BLaER1 treated with 17β-estradiol and CSF1 and Interleukin-3, amounts not matched to agents 10 nM and 100 nM (cell line): ENCODE data around the gene AP2A2.

ENCODE experiments used
- H3K27ac ChIP-seq, 11 experiments: shearing (Covaris generic); formaldehyde crosslinking; 2 replicates each; pipeline ENCODE4 v1.8.1; 2022
- H3K27me3 ChIP-seq, 11 experiments: shearing (Covaris generic); formaldehyde crosslinking; 2 replicates each; pipeline ENCODE4 v1.8.1; 2022
- H3K36me3 ChIP-seq, 11 experiments: shearing (Covaris generic); formaldehyde crosslinking; 2 replicates each; pipeline ENCODE4 v1.8.1; 2022
- H3K4me1 ChIP-seq, 10 experiments: shearing (Covaris generic); formaldehyde crosslinking; 2 replicates each; pipeline ENCODE4 v1.8.1; 2022
- H3K4me2 ChIP-seq, 11 experiments: shearing (Covaris generic); formaldehyde crosslinking; 2 replicates each; pipeline ENCODE4 v1.8.1; 2022
- H3K4me3 ChIP-seq, 10 experiments: shearing (Covaris generic); formaldehyde crosslinking; 2 replicates each; pipeline ENCODE4 v1.8.1; 2022
- H3K9ac ChIP-seq, 11 experiments: shearing (Covaris generic); formaldehyde crosslinking; 2 replicates each; pipeline ENCODE4 v1.8.1; 2022
- H3K9me3 ChIP-seq, 11 experiments: shearing (Covaris generic); formaldehyde crosslinking; replicated peaks in 1 of 11; 2 replicates each; pipeline ENCODE4 v1.8.1; 2022
- H4K20me1 ChIP-seq, 11 experiments: shearing (Covaris generic); formaldehyde crosslinking; 2 replicates each; pipeline ENCODE4 v1.8.1; 2022
- Cebpa-rat ChIP-seq, 11 experiments: shearing (Covaris generic); IDR thresholded peaks; 2 replicates each; pipeline ENCODE4 v1.8.1; 2022

The AP2A2 gene

DNA sequence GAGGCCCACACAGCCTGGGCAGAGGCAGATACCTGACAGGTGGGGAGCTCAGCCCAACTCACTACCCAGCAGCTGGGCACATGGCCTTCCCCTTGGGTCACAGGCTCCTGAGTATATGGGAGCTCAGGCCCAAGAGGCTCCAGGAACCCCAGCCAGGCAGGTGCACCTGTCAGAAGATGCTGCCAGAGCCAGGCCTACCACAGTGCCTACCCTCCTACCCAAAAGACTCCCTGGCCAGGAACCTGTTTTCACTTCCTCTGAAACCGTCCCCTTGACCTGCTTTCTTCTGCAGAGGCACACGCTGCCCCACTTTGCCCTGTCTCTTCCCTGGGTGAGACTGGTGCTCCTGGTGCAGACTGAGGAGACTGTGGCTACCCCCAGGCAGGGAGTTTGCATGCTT lies 18.0 kb upstream of the AP2A2 start:
- Histone ChIP-seq H3K4me1 (peaks cover 31 to 40% (median 38%) of the 10 kb centered on the region in 10 experiments), H3K27me3 (no peaks in the 10 kb centered on the region), H3K9me3 (no peaks in the 10 kb centered on the region), H3K4me3 (no peak overlapping the region), H3K9ac (peak overlapping the region in 7 of 11 experiments; percentile 29 to 96 (median 94); a peak in 6 of 22 replicates), H4K20me1 (peaks cover 0 to 75% (median 65%) of the 10 kb centered on the region in 11 experiments; a peak in 21 of 22 replicates), H3K36me3 (peaks cover 25 to 68% (median 53%) of the 10 kb centered on the region in 11 experiments), H3K4me2 (peak overlapping the region in 2 of 11 experiments; percentile 1 to 94; a peak in 1 of 22 replicates), H3K27ac (no peak overlapping the region)
- no peak for TF ChIP-seq Cebpa-rat (IDR thresholded peaks at IDR 0.05)

DNA sequence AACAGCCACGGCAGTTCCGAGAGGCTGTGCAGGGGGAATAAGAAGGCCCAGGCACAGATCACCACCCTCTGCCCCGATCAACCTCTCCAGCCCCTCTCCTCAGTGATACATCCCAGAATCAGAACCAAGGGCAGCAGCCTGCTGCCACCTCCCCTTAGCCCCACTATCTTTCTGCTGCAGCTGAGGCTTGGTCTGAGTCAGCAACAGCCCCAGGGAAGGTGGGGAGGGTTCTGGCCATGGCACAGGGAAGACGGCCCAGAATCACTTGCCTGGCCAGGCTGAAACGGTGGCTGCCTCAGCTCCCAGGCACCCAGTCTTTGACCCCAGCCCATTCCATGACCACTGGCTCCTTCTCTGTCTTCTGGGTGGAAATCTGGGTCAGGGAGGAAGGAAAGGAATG lies 17.4 kb upstream of the AP2A2 start:
- H4K20me1 ChIP-seq, result peaks cover 0 to 68% (median 58%) of the 10 kb centered on the region in 11 experiments; a peak in 20 of 22 replicates
- no peak for TF ChIP-seq Cebpa-rat (IDR thresholded peaks at IDR 0.05)
- no peaks in the 10 kb centered on the region for H3K9me3 ChIP-seq
- H3K4me2 ChIP-seq, result peak overlapping the region in 2 of 11 experiments; percentile 1 to 94; a peak in 1 of 22 replicates
- no peak overlapping the region for H3K4me3 ChIP-seq
- H3K27me3 ChIP-seq, result no peaks in the 10 kb centered on the region
- H3K36me3 ChIP-seq, result peaks cover 19 to 62% (median 47%) of the 10 kb centered on the region in 11 experiments
- H3K9ac ChIP-seq, result peak overlapping the region in 10 of 11 experiments; percentile 11 to 96 (median 94); a peak in 11 of 22 replicates
- no peak overlapping the region for H3K27ac ChIP-seq
- H3K4me1 ChIP-seq, result peaks cover 31 to 44% (median 38%) of the 10 kb centered on the region in 10 experiments

DNA sequence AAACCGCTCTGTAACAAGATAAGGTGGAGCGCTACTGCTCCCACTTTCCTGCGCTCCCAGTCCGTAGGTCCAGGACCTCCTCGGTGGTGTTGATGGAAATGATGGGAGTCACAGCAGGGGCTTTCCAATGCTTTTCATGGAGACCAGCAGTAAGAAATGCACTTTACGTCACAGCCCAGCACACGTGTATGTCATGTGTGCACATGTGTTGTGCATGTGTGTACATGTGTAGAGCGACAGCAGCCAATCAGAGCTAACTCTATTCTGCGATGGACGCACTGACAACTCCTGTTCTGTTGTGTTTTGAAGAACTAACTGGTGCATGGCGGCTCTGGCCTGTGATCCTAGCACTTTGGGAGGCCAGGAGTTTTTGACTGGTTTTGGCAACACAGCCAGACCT lies 16.3 kb upstream of the AP2A2 start:
- Histone ChIP-seq H3K27me3 (no peaks in the 10 kb centered on the region), H3K9me3 (no peaks in the 10 kb centered on the region), H3K9ac (peak overlapping the region; percentile 90 to 98 (median 96); a peak in 21 of 22 replicates), H3K27ac (peak overlapping the region in 2 of 11 experiments; percentile 95 to 96; a peak in 2 of 22 replicates), H3K4me2 (peak overlapping the region; percentile 90 to 98 (median 95)), H4K20me1 (peaks cover 0 to 57% (median 48%) of the 10 kb centered on the region in 11 experiments; a peak in 19 of 22 replicates), H3K4me3 (peak overlapping the region; percentile 81 to 97 (median 91); a peak in 19 of 20 replicates), H3K36me3 (peaks cover 7 to 50% (median 36%) of the 10 kb centered on the region in 11 experiments), H3K4me1 (peaks cover 31 to 55% (median 40%) of the 10 kb centered on the region in 10 experiments)
- no peak for TF ChIP-seq Cebpa-rat (IDR thresholded peaks at IDR 0.05)

DNA sequence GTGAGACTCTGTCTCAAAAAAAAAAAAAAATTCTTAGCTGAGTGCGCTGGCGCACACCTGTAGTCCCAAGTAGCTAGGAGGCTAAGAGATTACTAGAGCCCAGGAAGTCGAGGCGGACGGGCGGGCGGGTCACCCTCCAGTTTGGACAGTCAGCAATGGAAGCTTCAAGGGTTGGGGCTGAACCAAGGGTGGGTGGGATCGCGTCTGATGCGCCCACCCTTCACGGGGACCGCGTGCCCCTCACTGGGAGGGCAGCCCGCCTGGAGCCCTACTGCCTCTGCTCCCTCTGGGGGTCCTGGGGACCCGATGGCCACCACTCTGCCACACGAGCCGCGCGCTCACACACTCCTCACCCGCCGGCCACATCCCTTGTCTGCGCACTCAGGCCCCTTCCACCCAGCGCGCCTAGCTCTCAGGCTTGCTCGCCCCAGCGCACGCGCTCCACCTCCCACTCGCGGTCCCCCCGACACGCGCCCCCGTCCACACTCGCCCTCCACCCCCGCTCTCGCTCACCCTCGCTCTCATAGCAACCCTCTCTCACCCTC lies 15.6 kb upstream of the AP2A2 start:
- no peak for TF ChIP-seq Cebpa-rat (IDR thresholded peaks at IDR 0.05)
- Histone ChIP-seq H3K4me2 (peak overlapping the region; percentile 90 to 98 (median 95)), H3K9me3 (no peaks in the 10 kb centered on the region), H4K20me1 (peaks cover 0 to 50% (median 41%) of the 10 kb centered on the region in 11 experiments; a peak in 19 of 22 replicates), H3K27me3 (no peaks in the 10 kb centered on the region), H3K4me3 (peak overlapping the region; percentile 81 to 97 (median 91)), H3K4me1 (peaks cover 31 to 63% (median 40%) of the 10 kb centered on the region in 10 experiments), H3K27ac (peak overlapping the region; percentile 51 to 97 (median 95); a peak in 21 of 22 replicates), H3K9ac (peak overlapping the region; percentile 90 to 98 (median 96)), H3K36me3 (peaks cover under 1 to 43% (median 29%) of the 10 kb centered on the region in 11 experiments; a peak in 20 of 22 replicates)

DNA sequence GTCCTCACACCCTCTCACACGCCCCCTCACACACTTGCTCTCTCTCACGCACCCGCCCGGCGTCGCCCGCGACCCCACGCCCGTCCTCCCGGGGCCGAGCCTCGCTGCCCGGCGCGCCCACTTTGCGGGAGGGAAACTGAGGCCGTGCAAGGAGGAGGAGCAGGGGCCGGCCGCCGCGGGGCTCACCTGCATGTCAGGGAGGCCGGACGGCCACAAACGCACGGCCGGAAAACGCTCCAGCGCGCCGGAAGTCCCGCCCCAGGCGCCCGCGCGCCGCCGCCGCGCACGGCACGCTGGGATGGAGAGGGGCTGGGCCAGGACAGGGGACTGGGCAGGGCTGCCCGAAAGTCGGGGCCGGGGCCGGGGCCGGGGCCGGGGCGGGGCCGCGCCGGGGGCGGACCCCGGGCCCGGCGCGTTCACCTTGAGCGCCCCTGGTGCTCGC lies 15.1 kb upstream of the AP2A2 start, which contains the start of gene CHID1:
TSS of gene CHID1 (minus strand) at position 222 of the 442 bp plus-strand sequence. CDS start 5,994 bp downstream, outside the sequence.
- TF ChIP-seq Cebpa-rat (IDR thresholded peaks at IDR 0.05), result no peak
- H3K4me1 ChIP-seq, result peaks cover 31 to 68% (median 40%) of the 10 kb centered on the region in 10 experiments

DNA sequence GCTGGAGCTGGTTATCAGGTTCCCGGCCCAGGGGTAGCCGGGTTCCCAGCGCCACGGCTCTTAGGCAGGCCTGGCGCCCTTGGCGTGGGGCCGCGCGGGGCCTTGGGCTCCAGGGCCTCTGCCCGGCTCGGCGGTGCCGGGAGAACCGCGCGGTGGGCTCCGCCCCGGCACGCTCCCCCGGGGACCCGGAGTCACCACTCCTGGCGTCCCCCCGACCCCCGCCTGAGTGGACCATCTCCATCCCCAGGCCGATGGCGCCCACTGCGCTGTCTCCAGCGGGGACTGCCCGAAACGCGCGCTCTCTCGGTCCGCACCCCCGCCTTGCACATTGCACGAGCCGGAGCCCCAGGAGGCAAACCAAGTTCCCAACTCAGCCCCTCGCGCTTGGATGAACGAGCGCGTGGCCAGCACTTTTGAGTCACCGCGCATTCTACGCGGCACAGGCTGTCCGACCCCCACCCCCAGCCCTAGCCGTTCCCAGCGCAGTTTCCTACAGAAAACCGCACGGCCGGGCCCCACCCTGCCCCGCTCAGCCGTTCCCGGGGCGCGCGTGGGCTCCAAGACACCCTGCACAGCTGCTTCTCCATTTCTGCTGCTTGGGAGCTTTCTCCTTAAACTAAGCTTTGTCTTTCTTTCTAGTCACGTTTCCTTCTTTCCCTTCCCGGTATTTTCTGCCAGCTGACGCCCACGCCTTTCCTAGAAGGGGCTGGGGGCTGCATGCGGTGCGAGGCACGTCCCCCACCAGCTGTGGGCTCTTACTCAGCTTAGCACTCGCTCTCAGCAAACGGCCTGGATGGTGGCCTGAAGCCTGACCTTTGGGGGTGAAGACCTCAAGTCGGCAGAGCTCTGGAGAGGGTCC lies 14.4 kb upstream of the AP2A2 start:
- H4K20me1 ChIP-seq, result peaks cover 0 to 39% (median 32%) of the 10 kb centered on the region in 11 experiments; a peak in 19 of 22 replicates
- H3K4me1 ChIP-seq, result peaks cover 26 to 74% (median 40%) of the 10 kb centered on the region in 10 experiments
- TF ChIP-seq Cebpa-rat (IDR thresholded peaks at IDR 0.05), result no peak
- peak overlapping the region; percentile 92 to 97 (median 95) for H3K27ac ChIP-seq
- H3K27me3 ChIP-seq, result no peaks in the 10 kb centered on the region
- H3K9me3 ChIP-seq, result no peaks in the 10 kb centered on the region
- peak overlapping the region; percentile 86 to 98 (median 94) for H3K4me2 ChIP-seq
- H3K4me3 ChIP-seq, result peak overlapping the region; percentile 81 to 97 (median 91)
- peak overlapping the region; percentile 90 to 98 (median 96) for H3K9ac ChIP-seq
- H3K36me3 ChIP-seq, result peaks cover 0 to 32% (median 20%) of the 10 kb centered on the region in 11 experiments; a peak in 16 of 22 replicates

More for the DNA sequence above, 15.1 kb upstream of the AP2A2 start, which contains the start of gene CHID1:
- peak within 1 kb of the TSS; percentile 90 to 98 (median 96) for H3K9ac ChIP-seq
- H4K20me1 ChIP-seq, result peaks cover 0 to 45% (median 38%) of the 10 kb centered on the region in 11 experiments; a peak in 19 of 22 replicates
- no peaks in the 10 kb centered on the region for H3K27me3 ChIP-seq
- no peaks in the 10 kb centered on the region for H3K9me3 ChIP-seq
- peak within 1 kb of the TSS; percentile 94 to 98 (median 96) for H3K4me2 ChIP-seq
- peak within 1 kb of the TSS; percentile 92 to 97 (median 95) for H3K27ac ChIP-seq
- H3K36me3 ChIP-seq, result peaks cover 0 to 38% (median 24%) of the 10 kb centered on the region in 11 experiments; a peak in 17 of 22 replicates
- H3K4me3 ChIP-seq, result peak within 1 kb of the TSS; percentile 81 to 97 (median 91)

DNA sequence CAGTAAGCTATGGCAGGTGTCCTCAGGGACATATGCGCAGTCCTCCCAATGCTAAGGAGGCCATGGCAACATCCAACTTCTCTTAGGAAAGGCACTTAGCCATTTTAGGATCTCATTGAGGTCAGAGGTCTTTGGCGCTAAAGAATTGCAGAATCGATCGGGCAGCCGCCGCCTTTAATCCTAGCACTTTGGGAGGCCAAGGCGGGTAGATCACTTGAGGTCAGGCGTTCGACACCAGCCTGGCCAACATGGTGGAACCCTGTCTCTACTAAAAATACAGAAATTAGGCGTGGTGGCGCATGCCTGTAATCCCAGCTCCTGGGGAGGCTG lies 13.8 kb upstream of the AP2A2 start:
- Histone ChIP-seq H3K36me3 (peaks cover 0 to 26% (median 15%) of the 10 kb centered on the region in 11 experiments; a peak in 14 of 22 replicates), H3K27me3 (no peaks in the 10 kb centered on the region), H3K4me1 (peaks cover 28 to 80% (median 42%) of the 10 kb centered on the region in 10 experiments), H3K4me2 (peak overlapping the region; percentile 86 to 98 (median 94)), H3K27ac (peak overlapping the region; percentile 92 to 97 (median 95)), H3K4me3 (peak overlapping the region; percentile 81 to 97 (median 91); a peak in 17 of 20 replicates), H4K20me1 (peaks cover 0 to 33% (median 26%) of the 10 kb centered on the region in 11 experiments; a peak in 19 of 22 replicates), H3K9ac (peak overlapping the region; percentile 90 to 98 (median 96); a peak in 21 of 22 replicates), H3K9me3 (no peaks in the 10 kb centered on the region)
- TF ChIP-seq Cebpa-rat (IDR thresholded peaks at IDR 0.05), result no peak

DNA sequence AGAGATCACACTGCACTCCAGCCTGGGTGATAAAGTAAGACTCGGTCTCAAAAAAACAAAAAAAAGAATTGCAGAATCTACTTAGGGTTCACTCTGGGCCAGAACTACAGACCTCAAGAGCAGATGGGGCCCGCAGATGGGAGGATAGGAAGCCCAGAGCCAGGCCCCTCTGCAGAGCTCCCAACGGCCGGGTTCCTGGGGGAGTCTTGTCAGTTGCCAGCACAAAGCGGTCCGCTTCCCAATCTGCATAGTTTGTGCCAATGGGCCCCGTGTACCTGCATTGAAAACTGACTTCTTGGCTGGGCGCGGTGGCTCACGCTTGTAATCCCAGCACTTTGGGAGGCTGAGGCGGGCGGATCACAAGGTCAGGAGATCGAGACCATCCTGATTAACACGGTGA lies 13.4 kb upstream of the AP2A2 start:
- peaks cover 0 to 22% (median 15%) of the 10 kb centered on the region in 11 experiments; a peak in 10 of 22 replicates for H3K36me3 ChIP-seq
- H3K27ac ChIP-seq, result peak overlapping the region in 9 of 11 experiments; percentile 92 to 97 (median 95); a peak in 8 of 22 replicates
- H3K27me3 ChIP-seq, result no peaks in the 10 kb centered on the region
- peaks cover 31 to 84% (median 44%) of the 10 kb centered on the region in 10 experiments for H3K4me1 ChIP-seq
- TF ChIP-seq Cebpa-rat (IDR thresholded peaks at IDR 0.05), result no peak
- H3K4me3 ChIP-seq, result no peak overlapping the region
- H3K9ac ChIP-seq, result peak overlapping the region in 5 of 11 experiments; percentile 93 to 98 (median 96); a peak in 2 of 22 replicates
- H3K4me2 ChIP-seq, result peak overlapping the region in 10 of 11 experiments; percentile 88 to 98 (median 94); a peak in 16 of 22 replicates
- no peaks in the 10 kb centered on the region for H3K9me3 ChIP-seq
- peaks cover 0 to 29% (median 22%) of the 10 kb centered on the region in 11 experiments; a peak in 19 of 22 replicates for H4K20me1 ChIP-seq
